Astrocyte (in vitro differentiated cells and primary cell): ENCODE data around the gene TERT.

Experiments
- CTCF ChIP-seq: IDR thresholded peaks from 2 replicates; pipeline ENCODE4 v1.5.1; 2011; ENCODE audit warnings: low read depth, mild to moderate bottlenecking, inconsistent platforms, low read length, moderate library complexity; ENCODE audit not compliant: insufficient read depth
- EZH2 ChIP-seq: IDR thresholded peaks from 2 replicates; pipeline ENCODE4 v1.6.1; 2012; ENCODE audit warnings: mild to moderate bottlenecking, low read length, inconsistent platforms; ENCODE audit not compliant: insufficient read depth

DNA sequence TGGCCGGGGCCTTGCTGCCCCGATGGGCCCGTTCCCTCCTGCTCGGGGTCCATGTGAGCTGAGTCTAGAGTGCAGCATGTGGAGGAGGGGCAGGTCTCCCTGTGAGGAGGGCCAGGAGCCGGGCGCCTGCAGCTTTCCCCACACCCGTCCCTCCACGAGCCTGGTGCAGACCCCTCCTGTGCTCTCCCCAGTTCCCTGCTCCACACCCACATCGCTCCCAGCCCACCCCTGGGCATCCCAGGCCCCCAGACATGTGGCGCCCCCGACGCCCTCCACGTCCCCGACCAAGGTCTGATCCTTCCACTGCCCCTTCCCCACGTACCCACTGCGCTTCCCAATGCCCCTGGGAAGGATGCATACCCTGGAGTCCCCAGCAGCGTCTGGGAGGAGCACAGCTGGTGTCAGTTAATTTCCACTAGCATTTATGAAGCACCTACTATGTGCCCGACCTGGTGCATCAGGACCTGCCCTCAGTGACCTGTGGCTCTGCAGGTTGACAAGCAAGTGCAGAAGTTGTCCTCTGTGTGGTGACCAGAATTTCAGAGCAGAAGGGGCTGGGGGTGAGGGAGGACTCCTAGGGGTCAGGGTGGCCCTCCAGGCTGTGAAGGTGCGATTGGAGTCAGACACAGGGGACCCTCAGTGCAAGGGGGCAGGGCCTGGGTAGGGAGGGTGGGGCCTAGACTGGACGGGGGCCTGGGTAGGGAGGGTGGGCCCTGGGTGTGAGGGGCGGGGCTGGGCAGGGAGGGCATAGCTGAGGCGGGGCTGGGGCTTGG, 80.5 kb downstream of the TERT start:
- TF ChIP-seq CTCF = no peak
- TF ChIP-seq EZH2 = no peak
